A549 (cell line): ENCODE results near the gene PREX1. TPM values are rescaled to one million over a fixed set of nuclear protein-coding genes. Genes with fewer than 3 reads are reported as not detected.

Source experiments
- ATAC-seq, 2 experiments: fragments of 200-7000 bp in 1 of 2; fragments of >200 bp in 1 of 2; cut with Nextera tagmentation in 1 of 2; cut with Tn5 transposase in 1 of 2; 3 replicates each; pipeline versions ENCODE4 v1.8.0 to v1.9.1; 2018 to 2020; ENCODE audit warnings: mild to moderate bottlenecking in 1 of 2, moderate library complexity in 1 of 2
- CTCF ChIA-PET: fragments of 300-600 bp; sonication (Branson Sonifier 250); formaldehyde crosslinking; extraction: SDS; loops from one replicate; lab custom pipeline; 2021; ENCODE audit warnings: antibody characterized with exemption, inconsistent platforms; lab: Yijun Ruan, JAX
- POLR2A ChIA-PET: fragments of 350-600 bp; formaldehyde crosslinking; extraction: SDS; loops from one replicate; lab custom pipeline; 2021; ENCODE audit warnings: antibody characterized with exemption, inconsistent platforms; lab: Yijun Ruan, JAX
- DNase-seq, 2 experiments: peaks; one replicate each; pipeline versions ENCODE4 v3.0.0 to v3.0.0-alpha.2; 2011 to 2016; ENCODE audit warnings: low read depth in 1 of 2, low spot score in 1 of 2
- FAIRE-seq: peaks from 2 replicates; lab custom pipeline; 2011; peaks lifted over from hg19 to GRCh38; lab: Jason Lieb, UNC
- H3K27ac ChIP-seq, 2 experiments: fragments of >200 bp; sonication (Bioruptor Twin); formaldehyde crosslinking; 3 replicates each; pipeline ENCODE4 v1.5.1; 2016 to 2017
- H3K4me1 ChIP-seq: fragments of >200 bp; sonication (Bioruptor Twin); formaldehyde crosslinking; 3 replicates; pipeline ENCODE4 v1.6.1; 2016
- H3K4me2 ChIP-seq: fragments of >200 bp; sonication (Bioruptor Twin); formaldehyde crosslinking; 3 replicates; pipeline ENCODE4 v1.6.1; 2016
- H3K4me3 ChIP-seq: fragments of >200 bp; sonication (Bioruptor Twin); formaldehyde crosslinking; 3 replicates; pipeline ENCODE4 v1.5.1; 2016
- H3K9me3 ChIP-seq: fragments of >200 bp; sonication (Bioruptor Twin); formaldehyde crosslinking; 3 replicates; pipeline ENCODE4 v1.6.1; 2016
- BHLHE40 ChIP-seq: IDR thresholded peaks from 2 replicates; pipeline ENCODE4 v1.6.1; 2012; ENCODE audit warnings: low read depth, low read length, inconsistent platforms
- E2F6 ChIP-seq: IDR thresholded peaks from 2 replicates; pipeline ENCODE4 v1.6.1; 2012; ENCODE audit warnings: low read depth, borderline replicate concordance
- EHF ChIP-seq: fragments of 250-450 bp; sonication (Bioruptor Pico); IDR thresholded peaks from 2 replicates; pipeline ENCODE4 v1.5.0; 2020; ENCODE audit warnings: mild to moderate bottlenecking
- ELK1 ChIP-seq: fragments of 150-350 bp; IDR thresholded peaks from 2 replicates; pipeline ENCODE4 v1.6.1; 2014; ENCODE audit warnings: low read depth, mild to moderate bottlenecking, low read length
- FOSB ChIP-seq: fragments of 250-450 bp; sonication (Bioruptor Pico); IDR thresholded peaks from 2 replicates; pipeline ENCODE4 v1.5.0; 2020; ENCODE audit warnings: mild to moderate bottlenecking, moderate library complexity
- HOXB13 ChIP-seq: fragments of 250-450 bp; sonication (Bioruptor Pico); IDR thresholded peaks from 2 replicates; pipeline ENCODE4 v1.5.0; 2020; ENCODE audit warnings: low read depth, mild to moderate bottlenecking, moderate library complexity
- JUN ChIP-seq, 2 experiments: fragments of >200 bp; sonication (Bioruptor Twin); formaldehyde crosslinking; IDR thresholded peaks; 2 replicates in 1 of 2; 3 replicates in 1 of 2; pipeline ENCODE4 v1.6.1; 2016 to 2017
- JUNB ChIP-seq: fragments of >200 bp; sonication (Bioruptor Twin); formaldehyde crosslinking; IDR thresholded peaks from 2 replicates; pipeline ENCODE4 v1.6.1; 2016
- KDM1A ChIP-seq: fragments of 200-600 bp; sonication (generic); IDR thresholded peaks from 2 replicates; pipeline ENCODE4 v1.6.1; 2016; ENCODE audit warnings: low read depth, mild to moderate bottlenecking
- MAFK ChIP-seq: fragments of 450-650 bp; IDR thresholded peaks from 2 replicates; pipeline ENCODE4 v1.6.1; 2014; ENCODE audit not compliant: partially characterized antibody
- MAX ChIP-seq: IDR thresholded peaks from 2 replicates; pipeline ENCODE4 v1.6.1; 2012
- MAZ ChIP-seq: fragments of 150-350 bp; IDR thresholded peaks from 2 replicates; pipeline ENCODE4 v1.6.1; 2014; ENCODE audit warnings: antibody characterized with exemption, low read depth, low read length, borderline replicate concordance
- NPAS2 ChIP-seq: fragments of 250-450 bp; sonication (Bioruptor Pico); IDR thresholded peaks from 2 replicates; pipeline ENCODE4 v1.8.0; 2022; ENCODE audit warnings: mild to moderate bottlenecking, moderate library complexity, borderline replicate concordance
- PBX3 ChIP-seq: IDR thresholded peaks from 2 replicates; pipeline ENCODE4 v1.6.1; 2012
- POLR2A ChIP-seq: IDR thresholded peaks from 2 replicates; pipeline ENCODE4 v1.6.1; 2012; ENCODE audit warnings: mild to moderate bottlenecking, low read length
- REST ChIP-seq: fragments of 200-600 bp; sonication (generic); IDR thresholded peaks from 2 replicates; pipeline ENCODE4 v1.6.1; 2016; ENCODE audit warnings: antibody characterized with exemption, mild to moderate bottlenecking, moderate library complexity
- RNF2 ChIP-seq: fragments of 200-600 bp; sonication (generic); IDR thresholded peaks from 2 replicates; pipeline ENCODE4 v1.6.1; 2016; ENCODE audit warnings: low read depth, mild to moderate bottlenecking, antibody characterized with exemption, moderate library complexity, borderline replicate concordance
- USF2 ChIP-seq: fragments of 450-650 bp; IDR thresholded peaks from 2 replicates; pipeline ENCODE4 v1.6.1; 2014; ENCODE audit warnings: antibody characterized with exemption
- ZC3H11A ChIP-seq: fragments of 450-650 bp; IDR thresholded peaks from 2 replicates; pipeline ENCODE4 v1.6.1; 2014; ENCODE audit warnings: antibody characterized with exemption, mild to moderate bottlenecking
- ZFP36 ChIP-seq: fragments of 450-650 bp; IDR thresholded peaks from 2 replicates; pipeline ENCODE4 v1.6.1; 2014; ENCODE audit warnings: borderline replicate concordance; ENCODE audit not compliant: partially characterized antibody
- ZNF302 ChIP-seq: fragments of 250-450 bp; sonication (Bioruptor Pico); IDR thresholded peaks from 2 replicates; pipeline ENCODE4 v1.9.0; 2021; ENCODE audit warnings: inconsistent platforms, mild to moderate bottlenecking, moderate library complexity
- WGBS: methylation state at CpG from one replicate; pipeline ENCODE4 v1.1.6; 2017; ENCODE audit errors: missing lambda C conversion rate; 5-methylcytosine and 5-hydroxymethylcytosine counted together
- polyA plus RNA-seq, 4 experiments: library from polyadenylated mRNA; depleted of rRNA in 3 of 4; stranded (reverse); fragments of >200 nt; fragmentation: RNase III in 1 of 4; extraction: RNeasy Plus Mini Kit Qiagen cat#74134 plus additional on column Dnase treatment in 1 of 4; gene quantifications; 2 replicates in 3 of 4; 3 replicates in 1 of 4; pipeline ENCODE4 v1.2.3, GENCODE V29; 2011 to 2017

PREX1 gene
- polyA plus RNA-seq, 2 of the 4 experiments (the other 2 are of a cell fraction): 3.6 to 4.2 TPM

GRCh38 chr20:48634641-48635040 is 193.2 kb downstream of the PREX1 start:
- H3K4me3 ChIP-seq: no peak overlapping the region
- DNase-seq: no peak
- no peak for TF ChIP-seq RNF2
- TF ChIP-seq NPAS2 (CRISPR knock-in tag): no peak
- TF ChIP-seq ZC3H11A: no peak
- FAIRE-seq: no peak
- no peak overlapping the region for H3K4me2 ChIP-seq
- H3K27ac ChIP-seq: no peak overlapping the region
- 89% methylated on average over 7 of the region's 7 CpGs for WGBS
- POLR2A ChIA-PET: no interaction called here
- H3K4me1 ChIP-seq: no peaks in the 10 kb centered on the region
- CTCF ChIA-PET: interaction anchor here (0.9 to 6.3 kb wide), 7 partner anchors 9 to 276 kb away, joined by 3 to 32 read pairs (median 7); no protein-coding TSS in a partner anchor
- ATAC-seq: no peak
- H3K9me3 ChIP-seq: no peaks in the 10 kb centered on the region

GRCh38 chr20:48633620-48634257 is 194.1 kb downstream of the PREX1 start:
- ChIA-PET CTCF (interaction anchor here (1.9 to 6.3 kb wide), 3 partner anchors 13 to 272 kb away, joined by 7 to 32 read pairs (median 21); no protein-coding TSS in a partner anchor), POLR2A (no interaction called here)
- no peaks in the 10 kb centered on the region for H3K9me3 ChIP-seq
- TF ChIP-seq RNF2 (no peak), REST (no peak)
- ATAC-seq (no peak), FAIRE-seq (no peak), DNase-seq (no peak)
- H3K4me2 ChIP-seq: no peak overlapping the region
- no peaks in the 10 kb centered on the region for H3K4me1 ChIP-seq
- H3K4me3 ChIP-seq: no peak overlapping the region
- 64% methylated on average over 9 of the region's 9 CpGs for WGBS
- H3K27ac ChIP-seq: no peak overlapping the region

- no peak for ATAC-seq
- no peak for TF ChIP-seq FOSB (CRISPR knock-in tag)
- no peak for TF ChIP-seq KDM1A
- TF ChIP-seq PBX3: no peak
- no peak for TF ChIP-seq ELK1
- TF ChIP-seq MAZ: no peak
- no peak for TF ChIP-seq ZC3H11A
- no peak for TF ChIP-seq MAX
- no peak for TF ChIP-seq E2F6
- no peak for TF ChIP-seq ZNF302 (CRISPR knock-in tag)
- no peak for TF ChIP-seq JUN (IDR thresholded peaks at IDR 0.05)
- TF ChIP-seq USF2: no peak
- TF ChIP-seq ZFP36: no peak
- TF ChIP-seq MAFK: no peak
- TF ChIP-seq BHLHE40: no peak
- TF ChIP-seq HOXB13 (CRISPR knock-in tag): no peak
- no peak for TF ChIP-seq EHF (CRISPR knock-in tag)
- no peak for TF ChIP-seq JUNB
- TF ChIP-seq POLR2A: no peak
- TF ChIP-seq, all 56 proteins: peak for 0
- FAIRE-seq (no peak), DNase-seq (no peak)
- H3K4me2 ChIP-seq: no peak overlapping the region
- no peaks in the 10 kb centered on the region for H3K9me3 ChIP-seq
- WGBS: 71% methylated on average over 9 of the region's 12 CpGs
- H3K27ac ChIP-seq: no peak overlapping the region
- H3K4me3 ChIP-seq: no peak overlapping the region
- CTCF ChIA-PET: interaction anchor here (0.6 to 6.3 kb wide), 6 partner anchors 10 to 954 kb away, joined by 3 to 42 read pairs (median 12); no protein-coding TSS in a partner anchor
- POLR2A ChIA-PET: interaction anchor here (0.6 kb wide), 1 partner anchor 326 kb away, joined by 3 read pairs; no protein-coding TSS in a partner anchor
- no peaks in the 10 kb centered on the region for H3K4me1 ChIP-seq
Measured at GRCh38 chr20:48632825-48633619, 194.8 kb downstream of the PREX1 start.
